ENCODE data around the gene DCANP1. TPM values are rescaled to one million over a fixed set of nuclear protein-coding genes. Genes with fewer than 3 reads are reported as not detected.

DCANP1 gene
- total and polyA plus RNA-seq, 10 of the 15 experiments (the other 5 are each of a cell fraction or from before 2014, with no cell fraction given), result 0.01 TPM; not detected in 9

DNA sequence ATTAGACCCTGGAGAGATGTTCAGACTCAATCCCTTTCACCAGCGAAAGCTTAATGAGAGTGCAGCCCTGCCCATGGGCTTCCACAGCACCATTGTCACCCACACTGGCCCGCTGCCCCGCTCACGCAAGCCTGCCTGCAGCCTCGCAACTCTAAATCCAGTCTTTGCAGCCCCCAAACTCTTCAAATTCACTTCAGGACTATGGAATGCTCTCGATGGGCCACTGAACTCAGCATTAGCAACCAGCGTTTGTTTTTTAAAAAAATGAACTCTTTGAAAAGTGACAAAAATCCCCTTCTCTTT, 17.1 kb downstream of the DCANP1 start (continued):
- TF ChIP-seq POLR2AphosphoS2 (IDR thresholded peaks at IDR 0.05; ENCODE audit: low read depth, low read length) (no peak), ZNF24 (IDR thresholded peaks at IDR 0.05) (no peak), SIN3A (IDR thresholded peaks at IDR 0.05; ENCODE audit: low read depth, low read length) (no peak), IKZF2 (IDR thresholded peaks at IDR 0.05) (no peak), ZNF384 (IDR thresholded peaks at IDR 0.05; ENCODE audit: borderline replicate concordance, low read depth, low read length) (no peak), ATF7 (IDR thresholded peaks at IDR 0.05; ENCODE audit: low read depth) (no peak), GABPA (IDR thresholded peaks at IDR 0.05; ENCODE audit: low read depth) (no peak), SREBF1 (IDR thresholded peaks at IDR 0.05; ENCODE audit: low read length) (no peak)

DNA sequence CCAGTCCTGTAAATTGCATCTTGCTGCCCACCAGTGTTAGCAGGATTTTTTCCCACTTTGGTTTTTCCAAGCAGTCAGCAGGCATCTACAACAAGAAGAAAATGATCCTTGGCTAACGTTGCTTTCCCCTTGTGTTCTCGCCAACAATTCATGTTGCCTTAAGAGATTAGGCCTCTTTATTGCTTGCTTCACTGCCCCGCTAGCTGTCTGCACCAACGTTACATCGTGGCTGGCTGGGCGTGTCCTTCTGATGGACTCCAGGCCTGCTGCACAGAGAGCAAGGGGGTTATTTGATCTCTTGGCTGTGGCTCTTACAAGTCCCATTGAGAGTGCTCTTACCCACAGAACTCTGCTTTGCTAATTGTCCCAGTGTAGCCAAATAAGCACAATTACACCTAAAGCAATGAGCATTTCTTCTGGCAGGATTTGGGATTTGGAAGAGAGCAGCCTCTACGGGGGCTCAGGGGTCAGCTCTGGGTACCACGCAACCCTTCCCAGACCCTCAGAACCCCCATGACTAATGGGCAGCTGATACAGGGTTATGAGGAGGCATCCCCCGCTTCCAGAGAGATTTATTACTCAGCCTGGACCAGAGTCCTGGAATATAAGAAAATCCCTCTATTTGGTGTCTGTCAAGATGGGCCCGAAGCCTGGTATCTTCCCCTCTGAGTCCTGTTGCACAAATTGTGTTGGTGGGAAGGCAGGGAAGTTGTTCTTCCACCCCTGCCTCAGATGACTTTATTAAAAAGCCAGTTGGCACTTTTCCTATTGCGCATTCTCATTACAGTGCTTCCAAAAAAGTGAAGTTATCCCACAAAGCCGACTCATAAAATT, 17.6 kb downstream of the DCANP1 start:
- Histone ChIP-seq H3K27ac (ENCODE audit: control insufficient read depth, insufficient read depth) (no peak overlapping the region), H3K4me2 (ENCODE audit: control insufficient read depth, insufficient read depth) (no peak overlapping the region), H2AFZ (ENCODE audit: control insufficient read depth, low read depth, low read length) (no peak overlapping the region), H3K4me3 (no peak overlapping the region), H3K36me3 (ENCODE audit: control insufficient read depth in 2 of 2, insufficient read depth in 2 of 2, low read length in 1 of 2) (no peaks in the 10 kb centered on the region), H3K27me3 (replicated peaks in 1 of 2; ENCODE audit: control insufficient read depth in 2 of 2, insufficient read depth in 2 of 2, low read length in 1 of 2) (no peaks in the 10 kb centered on the region; a peak in 1 of 4 replicates), H3K4me1 (ENCODE audit: control insufficient read depth, insufficient read depth, low read length) (no peaks in the 10 kb centered on the region), H4K20me1 (ENCODE audit: control insufficient read depth, insufficient read depth) (no peaks in the 10 kb centered on the region), H3K79me2 (ENCODE audit: control insufficient read depth, insufficient read depth, low read length) (no peaks in the 10 kb centered on the region), H3K9ac (ENCODE audit: control insufficient read depth, insufficient read depth, low read length) (no peak overlapping the region), H3K9me3 (replicated peaks; ENCODE audit: control insufficient read depth, insufficient read depth, low read length) (peaks cover 3% of the 10 kb centered on the region; the same call in 2 of the 3 replicates)
- ChIA-PET POLR2A (no interaction called here), SMC1A (ENCODE audit: uncharacterized antibody, unreplicated experiment) (no interaction called here), RAD21 (ENCODE audit: unreplicated experiment) (no interaction called here), CTCF (interaction anchor here (1.8 kb wide), 1 partner anchor 26 kb away, joined by 4 read pairs; no protein-coding TSS in a partner anchor)
- no TSS peak for BruUV-seq (replicated peaks)
- DNase-seq (ENCODE audit: low read depth, low spot score) (no peak), ATAC-seq (no peak), FAIRE-seq (no peak)
- 45% methylated on average over 12 of the region's 12 CpGs for WGBS (ENCODE audit: insufficient coverage, insufficient replicate concordance, low lambda C conversion rate, missing lambda C conversion rate)
- no peak for TF ChIP-seq EZH2 (IDR thresholded peaks at IDR 0.05; ENCODE audit: borderline replicate concordance, control insufficient read depth, low read depth, low read length)
- TF ChIP-seq, protein P1, sequence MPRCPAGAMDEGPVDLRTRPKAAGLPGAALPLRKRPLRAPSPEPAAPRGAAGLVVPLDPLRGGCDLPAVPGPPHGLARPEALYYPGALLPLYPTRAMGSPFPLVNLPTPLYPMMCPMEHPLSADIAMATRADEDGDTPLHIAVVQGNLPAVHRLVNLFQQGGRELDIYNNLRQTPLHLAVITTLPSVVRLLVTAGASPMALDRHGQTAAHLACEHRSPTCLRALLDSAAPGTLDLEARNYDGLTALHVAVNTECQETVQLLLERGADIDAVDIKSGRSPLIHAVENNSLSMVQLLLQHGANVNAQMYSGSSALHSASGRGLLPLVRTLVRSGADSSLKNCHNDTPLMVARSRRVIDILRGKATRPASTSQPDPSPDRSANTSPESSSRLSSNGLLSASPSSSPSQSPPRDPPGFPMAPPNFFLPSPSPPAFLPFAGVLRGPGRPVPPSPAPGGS (IDR thresholded peaks at IDR 0.05; ENCODE audit: borderline replicate concordance, insufficient read depth, low read depth, low read length, poor library complexity, severe bottlenecking), result no peak
- TF ChIP-seq SUPT20H (IDR thresholded peaks at IDR 0.05; ENCODE audit: borderline replicate concordance, control insufficient read depth, low read depth, low read length), result no peak
- TF ChIP-seq HDAC6 (IDR thresholded peaks at IDR 0.05; ENCODE audit: unreplicated experiment), result no peak
- TF ChIP-seq BACH1 (IDR thresholded peaks at IDR 0.05; ENCODE audit: borderline replicate concordance), result no peak
- no peak for TF ChIP-seq PAX8 (IDR thresholded peaks at IDR 0.05)
- no peak for TF ChIP-seq SIN3A (IDR thresholded peaks at IDR 0.05; ENCODE audit: low read depth, low read length)
- no peak for TF ChIP-seq EGR1 (IDR thresholded peaks at IDR 0.05; ENCODE audit: borderline replicate concordance in 1 of 2, low read depth in 2 of 2, low read length in 2 of 2)
- no peak for TF ChIP-seq JUNB (IDR thresholded peaks at IDR 0.05)
- TF ChIP-seq SRF (IDR thresholded peaks at IDR 0.05; ENCODE audit: low read depth in 2 of 2, low read length in 2 of 2), result no peak
- TF ChIP-seq HCFC1 (IDR thresholded peaks at IDR 0.05; ENCODE audit: low read length), result no peak
- in situ Hi-C loops (cut with MboI), result no loop called here
- intact Hi-C loops (cut with micrococcal nuclease; ENCODE audit: unreplicated experiment), result no loop called here

All from GM12878 (cell line).